K562 (cell line): Measurements from ENCODE around the gene TAS2R41. TPM values are rescaled to one million over a fixed set of nuclear protein-coding genes. Genes with fewer than 3 reads are reported as not detected.
A peak's percentile ranks its signal among the peaks of the same experiment; 100 is the strongest.

Experiments used
- CXXC5 ChIP-seq: fragments of 250-450 bp; sonication (Bioruptor Pico); IDR thresholded peaks from 2 replicates; pipeline ENCODE4 v1.8.0; 2022; ENCODE audit warnings: inconsistent platforms, mild to moderate bottlenecking, moderate library complexity
- E2F1 ChIP-seq: sonication (generic); formaldehyde crosslinking; IDR thresholded peaks from 2 replicates; pipeline ENCODE4 v1.8.1; 2023; ENCODE audit warnings: mild to moderate bottlenecking, missing genetic modification reagents, moderate library complexity
- FOS ChIP-seq: IDR thresholded peaks from 3 replicates; pipeline ENCODE4 v1.6.1; 2011; ENCODE audit not compliant: insufficient read length; ENCODE audit errors: extremely low read depth
- HDAC2 ChIP-seq: fragments of 450-650 bp; IDR thresholded peaks from 2 replicates; pipeline ENCODE4 v1.6.1; 2016; ENCODE audit warnings: mild to moderate bottlenecking
- HDAC6 ChIP-seq: IDR thresholded peaks from 2 replicates; pipeline ENCODE4 v1.6.1; 2012; ENCODE audit warnings: low read depth, mild to moderate bottlenecking, control low read depth, inconsistent platforms, low read length, moderate library complexity
- HLTF ChIP-seq: fragments of 450-650 bp; IDR thresholded peaks from 2 replicates; pipeline ENCODE4 v1.6.1; 2016
- HMBOX1 ChIP-seq: sonication (generic); IDR thresholded peaks from 2 replicates; pipeline ENCODE4 v1.6.1; 2016
- HMGN3 ChIP-seq: IDR thresholded peaks from 2 replicates; pipeline ENCODE4 v1.6.1; 2011; ENCODE audit warnings: borderline replicate concordance, low read depth, mild to moderate bottlenecking, mixed read lengths, low read length; ENCODE audit not compliant: insufficient read length; ENCODE audit errors: extremely low read depth
- MEIS2 ChIP-seq: fragments of 450-650 bp; IDR thresholded peaks from 2 replicates; pipeline ENCODE4 v1.6.1; 2014; ENCODE audit warnings: mild to moderate bottlenecking; ENCODE audit not compliant: partially characterized antibody
- NFIC ChIP-seq: fragments of 450-650 bp; IDR thresholded peaks from 2 replicates; pipeline ENCODE4 v1.6.1; 2017; ENCODE audit warnings: mild to moderate bottlenecking, inconsistent platforms
- NR2C2 ChIP-seq, 2 experiments: fragments of 200-800 bp in 1 of 2; sonication (Bioruptor generic) in 1 of 2; sonication (generic) in 1 of 2; formaldehyde crosslinking in 1 of 2; IDR thresholded peaks; 2 replicates each; pipeline versions ENCODE4 v1.6.1 to v1.8.0; 2016 to 2022; ENCODE audit warnings: mild to moderate bottlenecking in 1 of 2, missing compliant biosample characterization in 1 of 2, missing genetic modification characterization in 1 of 2, missing genetic modification reagents in 1 of 2
- UBTF ChIP-seq, 2 experiments: IDR thresholded peaks; 2 replicates each; pipeline ENCODE4 v1.6.1; 2012; ENCODE audit warnings: improper control_type of control experiment in 2 of 2, low read depth in 2 of 2, low read length in 2 of 2, borderline replicate concordance in 1 of 2
- ZBTB8A ChIP-seq: fragments of 450-650 bp; IDR thresholded peaks from 2 replicates; pipeline ENCODE4 v1.6.1; 2018; ENCODE audit warnings: mild to moderate bottlenecking, moderate library complexity; ENCODE audit not compliant: partially characterized antibody
- ZKSCAN1 ChIP-seq: fragments of 150-350 bp; IDR thresholded peaks from 2 replicates; pipeline ENCODE4 v1.6.1; 2016; ENCODE audit warnings: low read depth, low read length
- ZMIZ1 ChIP-seq, 2 experiments: fragments of 150-350 bp in 1 of 2; IDR thresholded peaks; 2 replicates each; pipeline ENCODE4 v1.6.1; 2012 to 2016; ENCODE audit warnings: low read depth in 2 of 2, low read length in 2 of 2, mild to moderate bottlenecking in 1 of 2, moderate library complexity in 1 of 2
- ZNF143 ChIP-seq: sonication (generic); formaldehyde crosslinking; IDR thresholded peaks from 2 replicates; pipeline ENCODE4 v1.9.0; 2022; ENCODE audit warnings: mild to moderate bottlenecking, missing genetic modification reagents
- ZNF232 ChIP-seq: sonication (generic); formaldehyde crosslinking; IDR thresholded peaks from 2 replicates; pipeline ENCODE4 v1.8.0; 2022; ENCODE audit warnings: mild to moderate bottlenecking, missing genetic modification reagents
- ZNF766 ChIP-seq: fragments of 200-800 bp; sonication (Bioruptor generic); conservative IDR thresholded peaks from 2 replicates; pipeline ENCODE4 v1.6.1; 2016; ENCODE audit warnings: missing genetic modification characterization, missing compliant biosample characterization
- polyA plus RNA-seq, 8 experiments: library from polyadenylated mRNA; depleted of rRNA in 4 of 8; stranded (reverse) in 5 of 8; unstranded in 3 of 8; fragments of >200 nt; fragmentation: Nextera tagmentation in 2 of 8; fragmentation: Illumina TruSeq in 1 of 8; extraction: Ambion mirVana in 2 of 8; extraction: Trizol in 1 of 8; gene quantifications; 2 replicates each; pipeline versions ENCODE4 v1.2.1 to v1.2.3, GENCODE V29; 2011 to 2014; ENCODE audit warnings: inconsistent platforms in 1 of 8, missing spikeins in 1 of 8
- total RNA-seq, 7 experiments: library from RNA; depleted of rRNA in 6 of 7; stranded (reverse); fragments of >200 nt in 6 of 7; fragmentation: Illumina TruSeq in 2 of 7; extraction: Trizol in 2 of 7; gene quantifications; 2 replicates each; pipeline versions ENCODE4 v1.2.1 to v1.2.3, GENCODE V29; 2011 to 2021; ENCODE audit warnings: low replicate concordance in 1 of 7

TAS2R41 gene
- total and polyA plus RNA-seq, 9 of the 15 experiments (the other 6 are each of a cell fraction or from before 2014, with no cell fraction given), result not detected

GRCh38 chr7:143504215-143504936 is 26.7 kb downstream of the TAS2R41 start (continued):
- TF ChIP-seq ZMIZ1 (IDR thresholded peaks at IDR 0.05; ENCODE audit: low read depth in 2 of 2, low read length in 2 of 2) (peak in 1 of 2 experiments; percentile 93; a peak in 2 of 4 replicates), HDAC2 (peak; percentile 98), NR2C2 (CRISPR knock-in tag; IDR thresholded peaks at IDR 0.05) (no peak), NR2C2 (tag; IDR thresholded peaks at IDR 0.05) (peak; percentile 52; the same call in 1 of the 2 replicates), CXXC5 (CRISPR knock-in tag) (peak; percentile 65), E2F1 (CRISPR knock-in tag) (0 out of 2 replicates have a peak, but pooled peaks have one; percentile 30), HMBOX1 (peak; percentile 33; the same call in 1 of the 2 replicates), UBTF (IDR thresholded peaks at IDR 0.05; ENCODE audit: borderline replicate concordance in 1 of 2, low read depth in 2 of 2, low read length in 2 of 2) (peak in 1 of 2 experiments; percentile 78; a peak in 2 of 4 replicates), NFIC (peak; percentile 92), ZNF766 (CRISPR knock-in tag) (peak; percentile 60; the same call in 1 of the 2 replicates), ZBTB8A (no peak), FOS (peak; percentile 28), HMGN3 (no peak), ZNF143 (CRISPR knock-in tag) (no peak), HLTF (peak; percentile 82; the same call in 1 of the 2 replicates), ZKSCAN1 (peak; percentile 35; the same call in 1 of the 2 replicates), MEIS2 (peak; percentile 100), HDAC6 (no peak), ZNF232 (CRISPR knock-in tag) (no peak)
